KOPT-K1 (cell line): ENCODE results near the gene TFAP2D.

Experiments
- H3K27ac ChIP-seq: fragments of 200-600 bp; sonication (generic); 2 replicates; pipeline ENCODE4 v1.5.1; 2016; ENCODE audit warnings: antibody characterized with exemption, mild to moderate bottlenecking, low read depth, low read length; ENCODE audit not compliant: poor library complexity, severe bottlenecking
- H3K36me3 ChIP-seq: fragments of 200-600 bp; sonication (generic); 2 replicates; pipeline ENCODE4 v1.5.1; 2017; ENCODE audit warnings: antibody characterized with exemption, mild to moderate bottlenecking, low read length, moderate library complexity; ENCODE audit not compliant: insufficient read depth
- H3K9me3 ChIP-seq: fragments of 200-600 bp; sonication (generic); 2 replicates; pipeline ENCODE4 v1.5.1; 2017; ENCODE audit warnings: antibody characterized with exemption, low read length, mild to moderate bottlenecking; ENCODE audit not compliant: insufficient read depth, poor library complexity, severe bottlenecking

The TFAP2D gene

DNA sequence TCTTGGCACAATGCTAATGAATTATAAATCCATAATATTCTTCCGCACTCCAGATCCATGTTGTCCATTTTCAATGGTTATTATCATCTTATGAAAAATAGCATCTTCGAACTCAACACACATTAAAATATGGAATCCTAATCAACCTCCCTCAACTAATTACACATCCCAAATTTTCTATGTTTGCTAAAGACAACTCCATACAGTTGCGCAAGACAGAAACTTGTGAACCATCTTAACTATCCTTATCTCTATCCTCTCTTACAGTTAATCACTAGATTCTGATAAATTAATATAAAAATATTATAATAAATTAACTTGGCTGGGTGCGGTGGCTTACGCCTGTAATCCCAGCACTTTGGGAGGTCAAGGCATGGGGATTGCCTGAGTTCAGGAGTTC lies 67.1 kb downstream of the TFAP2D start:
- Histone ChIP-seq H3K9me3 (no peaks in the 10 kb centered on the region), H3K27ac (no peak overlapping the region), H3K36me3 (no peaks in the 10 kb centered on the region)

DNA sequence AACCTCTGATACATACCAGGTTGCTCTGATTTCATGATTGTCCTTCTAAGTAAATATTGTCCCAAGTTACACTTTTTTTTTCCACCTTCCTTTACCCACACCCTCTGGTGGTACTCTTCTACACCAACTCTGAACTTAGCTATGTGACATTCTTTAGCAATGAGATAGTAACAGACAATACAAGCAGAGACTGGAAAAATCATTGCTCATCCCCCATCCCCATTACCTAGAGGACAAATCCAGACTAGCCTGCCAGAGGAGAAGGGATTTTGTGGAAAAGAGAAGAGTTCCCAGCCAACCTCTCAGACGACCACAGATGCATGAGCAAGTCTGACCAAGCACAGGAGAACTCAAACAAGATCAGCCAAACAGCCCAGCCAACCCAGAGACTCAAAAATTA lies 72.6 kb downstream of the TFAP2D start:
- Histone ChIP-seq H3K27ac (no peak overlapping the region), H3K9me3 (no peaks in the 10 kb centered on the region), H3K36me3 (no peaks in the 10 kb centered on the region)

DNA sequence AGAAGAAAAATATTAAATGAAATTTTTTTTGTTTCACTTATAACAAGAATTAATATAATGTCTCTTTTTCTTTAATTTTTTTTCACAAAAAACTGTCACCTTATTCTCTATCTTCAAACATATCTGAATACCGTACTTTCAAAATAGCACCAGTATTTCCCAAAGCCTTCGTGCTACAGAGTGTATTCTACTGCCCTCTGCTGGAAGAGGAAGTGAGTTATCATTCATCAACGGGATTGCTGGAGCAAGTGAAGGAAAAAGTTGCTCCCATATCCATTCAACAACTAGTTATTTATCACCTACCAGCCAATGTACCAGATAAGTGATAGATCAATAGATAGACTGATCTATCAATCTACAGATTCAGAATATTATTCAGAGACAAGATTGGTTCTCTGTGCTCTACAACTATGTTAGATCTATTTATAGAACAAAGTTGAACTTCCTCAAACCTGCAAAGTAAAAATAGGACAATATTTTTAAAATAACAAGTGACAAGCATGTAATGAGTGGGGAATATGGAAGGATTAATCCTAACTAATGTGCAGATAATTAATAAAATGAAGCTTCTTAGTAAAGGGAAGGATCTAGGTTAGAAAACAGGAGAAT lies 78.7 kb downstream of the TFAP2D start:
- no peaks in the 10 kb centered on the region for H3K9me3 ChIP-seq
- H3K36me3 ChIP-seq: no peaks in the 10 kb centered on the region
- H3K27ac ChIP-seq: no peak overlapping the region

DNA sequence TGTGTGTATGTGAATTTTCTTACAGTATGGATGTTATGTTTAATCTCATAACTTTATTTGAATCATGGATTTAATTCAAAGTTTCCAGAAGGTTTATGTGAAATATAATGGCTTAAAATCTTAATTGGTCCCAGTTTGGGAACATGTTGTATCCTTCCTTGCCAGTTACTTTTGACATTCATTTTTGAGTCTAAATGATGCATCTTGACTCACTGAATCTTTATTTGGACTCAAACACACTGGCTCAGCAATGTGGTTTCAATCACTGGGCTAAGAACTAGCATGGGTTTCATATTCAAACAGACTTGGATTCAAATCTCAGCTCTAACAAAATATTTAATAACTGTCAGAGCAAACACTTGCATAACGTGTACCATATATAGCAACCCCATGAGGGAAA lies 79.4 kb downstream of the TFAP2D start:
- H3K36me3 ChIP-seq: no peaks in the 10 kb centered on the region
- no peaks in the 10 kb centered on the region for H3K9me3 ChIP-seq
- H3K27ac ChIP-seq: no peak overlapping the region

DNA sequence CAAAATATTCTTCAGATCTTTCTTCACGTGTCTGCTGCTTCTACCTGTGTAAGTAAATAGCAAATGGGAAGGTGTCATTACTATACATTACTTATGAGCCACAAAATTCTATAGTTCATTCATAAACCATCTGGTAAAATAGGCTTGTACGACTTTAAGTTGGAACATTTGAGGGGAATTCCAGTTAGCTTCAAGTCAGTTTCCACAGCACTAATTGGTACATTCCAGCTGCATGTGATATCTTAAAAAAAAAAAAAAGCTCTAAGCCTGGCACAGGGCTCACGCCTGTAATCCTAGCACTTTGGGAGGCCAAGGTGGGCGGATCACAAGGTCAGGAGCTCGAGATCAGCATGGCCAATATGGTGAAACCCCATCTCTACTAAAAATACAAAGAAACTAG lies 82.2 kb downstream of the TFAP2D start:
- Histone ChIP-seq H3K36me3 (no peaks in the 10 kb centered on the region), H3K9me3 (no peaks in the 10 kb centered on the region), H3K27ac (no peak overlapping the region)

DNA sequence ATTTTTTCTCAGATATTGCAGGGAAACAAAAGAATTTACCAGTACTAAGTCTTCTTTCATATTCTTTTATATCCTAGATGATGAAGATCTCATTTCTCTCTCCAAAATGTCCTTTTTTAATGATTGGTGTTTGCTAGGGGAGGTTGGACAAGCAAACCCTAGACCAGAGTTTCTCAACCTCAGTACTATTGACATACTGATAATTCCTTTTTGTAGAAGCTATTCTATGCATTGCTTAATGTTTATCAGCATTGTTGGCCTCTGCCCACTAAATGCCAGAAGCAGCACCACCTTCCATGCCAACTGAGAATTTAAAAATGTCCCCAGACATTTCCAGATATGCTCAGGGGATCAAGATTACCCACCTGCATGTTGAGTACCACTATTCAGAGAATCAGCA lies 91.0 kb downstream of the TFAP2D start:
- Histone ChIP-seq H3K9me3 (no peaks in the 10 kb centered on the region), H3K27ac (no peak overlapping the region), H3K36me3 (no peaks in the 10 kb centered on the region)

DNA sequence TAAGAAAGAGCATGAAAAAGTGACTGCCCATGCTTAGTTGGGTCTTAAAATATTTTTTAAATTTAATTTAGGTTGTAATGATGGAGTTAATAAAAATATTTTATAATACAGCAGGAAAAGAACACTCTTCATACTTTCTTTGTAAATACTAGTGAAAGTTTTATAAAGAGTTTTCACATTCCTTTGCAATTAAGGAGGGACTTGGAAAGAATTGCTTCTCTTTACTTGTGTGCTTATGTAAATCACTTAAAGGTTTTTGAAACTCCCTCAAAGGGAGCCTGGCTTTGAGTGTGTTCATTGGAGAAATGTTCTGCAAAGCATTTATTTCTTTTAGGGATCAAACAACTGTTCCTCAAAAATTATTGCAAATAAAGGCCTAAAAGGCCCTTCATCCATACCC lies 93.7 kb downstream of the TFAP2D start:
- H3K36me3 ChIP-seq: no peaks in the 10 kb centered on the region
- H3K9me3 ChIP-seq: no peaks in the 10 kb centered on the region
- no peak overlapping the region for H3K27ac ChIP-seq

DNA sequence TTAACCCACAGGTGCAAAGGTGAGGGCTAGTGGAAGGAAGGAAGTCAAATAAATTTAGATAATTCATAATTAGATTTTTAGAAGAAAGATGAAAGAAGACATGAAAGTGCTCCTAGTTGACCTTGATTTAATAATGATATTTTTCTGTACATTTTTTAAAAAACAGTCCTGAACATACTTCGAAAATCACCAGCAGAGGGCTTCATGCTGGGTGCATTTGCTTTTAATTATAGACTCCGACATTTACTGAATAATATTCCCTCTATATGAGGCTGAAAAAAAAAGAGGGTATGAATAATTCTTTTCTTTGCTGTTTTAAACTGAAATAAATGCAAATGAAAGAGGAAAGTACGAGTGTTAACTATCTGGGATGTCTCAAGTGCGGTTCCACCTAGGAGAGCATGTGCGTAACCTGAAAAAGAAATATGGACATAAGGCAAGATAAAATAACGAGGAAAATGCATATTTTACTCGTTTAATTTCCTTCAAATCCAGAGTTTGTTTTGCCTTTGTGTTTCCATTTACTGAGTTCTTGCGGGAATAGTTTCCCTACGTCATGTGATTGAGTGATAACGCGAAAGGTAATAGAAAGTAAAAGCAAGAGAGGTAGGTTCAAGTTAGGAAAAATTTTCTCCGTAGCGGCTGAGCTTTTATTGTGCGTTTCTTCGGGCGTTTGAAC lies 102.2 kb downstream of the TFAP2D start:
- no peaks in the 10 kb centered on the region for H3K9me3 ChIP-seq
- no peak overlapping the region for H3K27ac ChIP-seq
- no peaks in the 10 kb centered on the region for H3K36me3 ChIP-seq

DNA sequence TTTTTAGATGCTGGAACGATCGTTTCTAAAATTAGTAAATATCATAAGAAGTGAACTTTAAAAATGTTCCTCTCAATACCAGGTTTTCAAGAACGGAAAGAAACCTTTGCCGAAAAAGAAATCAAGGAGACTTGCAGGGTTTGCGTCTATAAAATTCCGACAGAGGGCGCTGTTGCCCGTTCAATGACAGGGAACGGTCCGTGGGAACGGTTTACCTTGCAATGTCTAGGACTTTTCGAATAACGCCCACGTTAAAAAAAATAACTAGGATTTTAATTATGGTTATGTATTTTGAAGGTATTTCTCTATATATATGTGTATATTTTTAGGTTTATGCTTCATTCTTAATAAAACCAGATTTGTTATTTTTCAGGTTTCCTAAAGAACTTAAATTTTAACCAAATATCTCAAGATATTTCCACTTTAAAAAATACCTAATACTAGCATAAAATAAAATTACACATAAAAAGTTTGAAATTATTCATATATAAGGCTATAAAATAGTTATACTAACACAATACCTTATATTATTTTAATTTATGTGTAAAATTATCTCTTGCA lies 102.9 kb downstream of the TFAP2D start:
- Histone ChIP-seq H3K9me3 (no peaks in the 10 kb centered on the region), H3K27ac (no peak overlapping the region), H3K36me3 (no peaks in the 10 kb centered on the region)

DNA sequence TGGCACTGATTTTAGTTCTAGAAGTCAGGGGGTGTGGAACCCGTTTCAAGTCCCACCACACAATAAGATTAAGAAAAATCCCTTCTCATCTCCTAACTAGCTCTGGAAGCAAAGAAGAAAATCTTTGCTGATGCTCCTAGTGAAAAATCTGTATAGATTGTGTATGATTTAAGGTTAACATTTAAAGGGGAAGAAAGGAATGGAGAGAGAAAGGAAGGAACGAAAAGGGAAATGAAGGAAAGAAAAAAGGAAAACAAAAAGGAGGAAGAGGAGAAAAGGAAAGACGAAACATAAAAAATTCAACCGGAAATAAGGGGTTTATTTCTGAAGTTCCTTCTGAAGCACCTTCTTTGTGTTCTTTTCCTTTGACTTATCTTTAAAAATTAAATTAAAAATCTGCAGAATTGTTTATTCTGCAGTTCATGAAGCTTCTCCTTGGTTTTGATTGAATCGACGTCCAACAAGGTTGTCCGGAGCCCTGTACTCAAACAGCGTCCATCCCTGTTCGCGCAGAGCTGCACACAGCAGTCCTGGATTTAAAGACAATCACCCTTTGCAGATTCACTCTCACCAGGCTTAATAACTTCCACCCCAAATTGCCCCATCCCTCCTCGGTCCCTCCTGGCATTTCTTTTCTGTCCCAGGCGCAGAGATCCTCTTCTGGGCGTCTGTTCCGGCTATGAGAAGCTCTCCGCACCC lies 103.8 kb downstream of the TFAP2D start:
- Histone ChIP-seq H3K27ac (no peak overlapping the region), H3K9me3 (no peaks in the 10 kb centered on the region)

DNA sequence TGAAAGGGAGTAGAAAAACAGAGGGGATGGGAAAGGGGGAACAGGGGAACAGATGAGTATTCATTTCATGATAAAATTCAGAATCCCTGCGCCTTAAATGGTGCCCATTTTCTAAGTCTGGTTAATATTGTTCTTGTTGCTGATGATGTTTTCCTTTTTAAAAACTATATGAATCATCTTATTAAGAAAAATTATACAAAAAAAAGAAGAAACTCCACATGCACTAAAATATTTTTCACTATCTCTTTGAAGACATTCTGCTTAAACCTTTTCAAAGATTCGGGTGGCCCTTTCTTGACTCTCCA lies 104.3 kb downstream of the TFAP2D start:
- no peak overlapping the region for H3K27ac ChIP-seq
- no peaks in the 10 kb centered on the region for H3K9me3 ChIP-seq
- no peaks in the 10 kb centered on the region for H3K36me3 ChIP-seq

More for the DNA sequence above, 103.8 kb downstream of the TFAP2D start:
- no peaks in the 10 kb centered on the region for H3K36me3 ChIP-seq

DNA sequence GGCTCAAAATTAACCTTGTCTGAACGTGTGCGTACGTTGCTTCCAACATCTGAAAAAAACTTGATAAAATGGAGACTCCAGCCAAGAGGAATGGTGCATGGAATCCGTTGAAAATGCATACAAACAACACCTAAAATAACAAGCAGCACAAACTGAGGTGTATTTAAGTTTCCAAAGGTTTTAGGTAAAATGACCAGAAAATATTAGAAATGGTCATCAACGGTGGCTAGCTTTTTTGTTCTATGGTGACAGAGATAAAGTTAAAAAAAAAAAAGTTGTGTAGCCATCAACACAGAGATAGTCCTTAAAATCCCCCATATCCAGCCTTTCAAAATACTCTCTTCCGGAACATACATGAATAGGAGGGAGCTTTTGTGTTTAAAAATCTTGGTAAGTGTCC lies 104.7 kb downstream of the TFAP2D start:
- Histone ChIP-seq H3K27ac (no peak overlapping the region), H3K9me3 (no peaks in the 10 kb centered on the region), H3K36me3 (no peaks in the 10 kb centered on the region)

DNA sequence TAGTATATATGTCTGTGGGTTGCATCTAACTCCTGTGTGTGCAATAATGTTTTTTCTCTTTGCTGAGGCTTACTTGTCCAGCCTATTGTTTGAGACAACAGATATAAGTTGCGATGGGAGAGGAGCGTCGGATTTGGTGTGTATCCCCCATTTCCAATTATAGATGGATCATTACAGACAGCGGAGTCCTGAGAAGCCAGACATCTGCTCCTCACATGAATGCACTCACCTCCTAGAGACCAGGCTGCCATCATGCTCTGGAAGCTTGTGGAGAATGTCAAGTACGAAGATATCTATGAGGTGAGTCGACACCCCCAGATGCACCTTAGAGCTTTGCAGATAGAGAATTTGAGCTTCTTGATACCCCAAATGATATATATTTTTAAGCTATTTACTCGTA lies 105.3 kb downstream of the TFAP2D start, which contains the start of gene TFAP2B:
Gene TFAP2B, plus strand, starts transcription at position 199 of the 400 bp plus-strand sequence. Its CDS starts 21 bp downstream, at position 220.
- Histone ChIP-seq H3K36me3 (no peaks in the 10 kb centered on the region), H3K9me3 (no peaks in the 10 kb centered on the region), H3K27ac (no peak within 1 kb of the TSS)

DNA sequence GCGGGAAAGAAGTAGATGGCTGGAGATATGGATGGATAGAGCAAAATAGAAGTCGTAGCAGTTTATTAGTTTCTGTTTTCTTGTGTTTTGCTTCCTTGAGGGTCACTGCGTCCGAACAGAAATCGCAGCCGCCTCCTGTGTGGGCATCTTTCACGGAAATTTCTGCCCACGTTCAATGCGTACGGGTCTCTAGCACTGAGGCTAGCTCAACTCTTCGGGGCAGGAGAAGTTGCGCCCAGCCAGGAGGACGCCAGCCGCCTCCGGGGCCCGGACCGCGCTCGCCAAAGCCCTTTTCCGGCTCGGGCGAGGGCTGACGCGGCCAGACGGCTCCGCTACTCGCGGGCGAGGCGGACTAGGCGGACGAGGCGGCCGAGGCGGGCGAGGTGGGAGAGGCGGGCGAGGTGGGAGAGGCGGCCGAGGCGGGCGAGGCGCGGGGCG lies 106.2 kb downstream of the TFAP2D start:
- H3K9me3 ChIP-seq: no peaks in the 10 kb centered on the region
- no peaks in the 10 kb centered on the region for H3K36me3 ChIP-seq
- no peak overlapping the region for H3K27ac ChIP-seq
